HepG2 (cell line): ENCODE data around the gene STOM. TPM values are rescaled to one million over a fixed set of nuclear protein-coding genes. Genes with fewer than 3 reads are reported as not detected.

Experiments
- ATAC-seq: fragments of 200-7000 bp; cut with Tn5 transposase; 3 replicates; pipeline ENCODE4 v1.9.1; 2020; ENCODE audit warnings: mild to moderate bottlenecking, moderate library complexity
- BruUV-seq: library from RNA; stranded (reverse); fragments of 400-500 nt; replicated peaks from 2 replicates; lab custom pipeline; 2021; lab: Mats Ljungman, UMichigan
- CTCF ChIA-PET: fragments of 300-600 bp; formaldehyde crosslinking; extraction: SDS; loops from one replicate; lab custom pipeline; 2021; ENCODE audit warnings: low total read pairs, inconsistent platforms, low intra/inter-chr PET ratio; lab: Yijun Ruan, JAX
- POLR2A ChIA-PET: fragments of 350-600 bp; sonication (Branson Sonifier 250); formaldehyde crosslinking; loops from one replicate; lab custom pipeline; 2020; ENCODE audit warnings: antibody characterized with exemption, inconsistent platforms; lab: Yijun Ruan, JAX
- DNase-seq: peaks from one replicate; pipeline ENCODE4 v3.0.0-alpha.2; 2015; ENCODE audit warnings: low spot score
- FAIRE-seq: peaks from 3 replicates; lab custom pipeline; 2011; peaks lifted over from hg19 to GRCh38; lab: Jason Lieb, UNC
- H2AFZ ChIP-seq: one replicate; pipeline ENCODE4 v1.6.1; 2011; ENCODE audit warnings: low read length, inconsistent platforms
- H3K27ac ChIP-seq: fragments of 300-600 bp; 3 replicates; pipeline ENCODE4 v1.8.0; 2011; ENCODE audit warnings: mixed run types, mild to moderate bottlenecking, mixed read lengths, low read length, inconsistent platforms; ENCODE audit not compliant: insufficient read depth; ENCODE audit errors: extremely low read length
- H3K27me3 ChIP-seq, 2 experiments: fragments of 200-600 bp in 1 of 2; 2 replicates in 1 of 2; 3 replicates in 1 of 2; pipeline versions ENCODE4 v1.6.0 to v1.8.0; 2011; ENCODE audit warnings: low read length in 2 of 2, mild to moderate bottlenecking in 2 of 2, moderate library complexity in 2 of 2, inconsistent platforms in 1 of 2; ENCODE audit not compliant: insufficient read depth in 2 of 2, control insufficient read depth in 1 of 2
- H3K36me3 ChIP-seq, 2 experiments: fragments of 200-600 bp in 1 of 2; replicated peaks in 1 of 2; 2 replicates in 1 of 2; 3 replicates in 1 of 2; pipeline versions ENCODE4 v1.5.1 to v1.8.0; 2011; ENCODE audit warnings: low read length in 2 of 2, inconsistent platforms in 1 of 2; ENCODE audit not compliant: insufficient read depth in 2 of 2, control insufficient read depth in 1 of 2
- H3K4me1 ChIP-seq: 2 replicates; pipeline ENCODE4 v1.5.1; 2012; ENCODE audit warnings: low read length, inconsistent platforms; ENCODE audit not compliant: insufficient read depth
- H3K4me2 ChIP-seq: 2 replicates; pipeline ENCODE4 v1.6.0; 2011; ENCODE audit warnings: low read depth, low read length, inconsistent platforms
- H3K4me3 ChIP-seq, 3 experiments: fragments of 200-600 bp in 1 of 3; sonication (generic), shearing (Covaris generic) in 1 of 3; replicated peaks in 1 of 3; 2 replicates each; pipeline ENCODE4 v1.5.1; 2011 to 2016; ENCODE audit warnings: low read length in 3 of 3, inconsistent platforms in 2 of 3, low read depth in 2 of 3, mild to moderate bottlenecking in 2 of 3, control low read depth in 1 of 3, mixed read lengths in 1 of 3; ENCODE audit not compliant: insufficient read depth in 1 of 3
- H3K79me2 ChIP-seq: one replicate; pipeline ENCODE4 v1.6.1; 2011; ENCODE audit warnings: low read length, inconsistent platforms; ENCODE audit not compliant: insufficient read depth
- H3K9ac ChIP-seq: 2 replicates; pipeline ENCODE4 v1.6.0; 2011; ENCODE audit warnings: mild to moderate bottlenecking, low read depth, low read length, inconsistent platforms; ENCODE audit not compliant: insufficient read depth
- H3K9me3 ChIP-seq: 2 replicates; pipeline ENCODE4 v1.5.1; 2012; ENCODE audit warnings: mild to moderate bottlenecking, low read length
- H4K20me1 ChIP-seq: 2 replicates; pipeline ENCODE4 v1.6.0; 2011; ENCODE audit warnings: inconsistent platforms, mild to moderate bottlenecking, low read length, moderate library complexity; ENCODE audit not compliant: insufficient read depth
- ARID5B ChIP-seq: IDR thresholded peaks from 2 replicates; pipeline ENCODE4 v1.4.0; 2020; ENCODE audit warnings: mild to moderate bottlenecking, missing genetic modification reagents
- CENPBD1 ChIP-seq: sonication (generic); formaldehyde crosslinking; IDR thresholded peaks from 2 replicates; pipeline ENCODE4 v1.8.0; 2022; ENCODE audit warnings: missing genetic modification reagents, low read depth, mild to moderate bottlenecking, borderline replicate concordance
- IKZF4 ChIP-seq: sonication (generic); formaldehyde crosslinking; IDR thresholded peaks from 2 replicates; pipeline ENCODE4 v1.5.1; 2020; ENCODE audit warnings: borderline replicate concordance, mild to moderate bottlenecking, low read depth, missing genetic modification reagents; ENCODE audit errors: not compliant biosample characterization
- PAF1 ChIP-seq: IDR thresholded peaks from 2 replicates; pipeline ENCODE4 v1.6.1; 2016; ENCODE audit warnings: missing genetic modification reagents, missing compliant biosample characterization
- POLR2G ChIP-seq: fragments of 200-400 bp; formaldehyde crosslinking; IDR thresholded peaks from 2 replicates; pipeline ENCODE4 v1.6.1; 2018; ENCODE audit warnings: mild to moderate bottlenecking, low read depth, low read length, moderate library complexity
- SIN3B ChIP-seq: fragments of 150-350 bp; IDR thresholded peaks from 2 replicates; pipeline ENCODE4 v1.6.1; 2014; ENCODE audit warnings: low read length
- TBP ChIP-seq: sonication (generic); formaldehyde crosslinking; IDR thresholded peaks from 2 replicates; pipeline ENCODE4 v1.5.0; 2020; ENCODE audit warnings: missing genetic modification reagents
- TOPORS ChIP-seq: sonication (generic); formaldehyde crosslinking; IDR thresholded peaks from 2 replicates; pipeline ENCODE4 v1.8.0; 2023; ENCODE audit warnings: mild to moderate bottlenecking, missing genetic modification reagents
- ZNF274 ChIP-seq: sonication (generic); formaldehyde crosslinking; IDR thresholded peaks from 2 replicates; pipeline ENCODE4 v1.5.1; 2020; ENCODE audit warnings: mild to moderate bottlenecking, missing genetic modification reagents
- ZNF292 ChIP-seq: sonication (generic); formaldehyde crosslinking; IDR thresholded peaks from 2 replicates; pipeline ENCODE4 v1.8.1; 2022; ENCODE audit warnings: mild to moderate bottlenecking, low read depth, missing genetic modification reagents, borderline replicate concordance
- ZNF335 ChIP-seq: sonication (generic); formaldehyde crosslinking; IDR thresholded peaks from 2 replicates; pipeline ENCODE4 v1.4.0; 2020; ENCODE audit warnings: missing genetic modification reagents
- WGBS: methylation state at CpG from one replicate; pipeline ENCODE4 v1.1.6; 2017; ENCODE audit warnings: low lambda C conversion rate; 5-methylcytosine and 5-hydroxymethylcytosine counted together
- in situ Hi-C: cut with HindIII; loops from 2 replicates; pipeline ENCODE4 v1.10.0; 2017; ENCODE audit warnings: low pct_unique_long_range_greater_than_20kb; ENCODE audit not compliant: extremely low pct_ligation_motif_present
- intact Hi-C: fragments of 100-400 bp; cut with micrococcal nuclease; formaldehyde crosslinking; loops from one replicate; pipeline ENCODE4 v1.10.0; 2022; ENCODE audit not compliant: unreplicated experiment
- polyA plus RNA-seq, 8 experiments: library from polyadenylated mRNA; depleted of rRNA in 3 of 8; stranded (reverse) in 7 of 8; unstranded in 1 of 8; fragments of >200 nt; fragmentation: Illumina TruSeq in 4 of 8; extraction: Trizol in 4 of 8; gene quantifications; 2 replicates each; pipeline versions ENCODE4 v1.2.1 to v1.2.3, GENCODE V29; 2011 to 2016; ENCODE audit warnings: low read depth in 4 of 8, missing spikeins in 1 of 8, mixed read lengths in 1 of 8; ENCODE audit not compliant: insufficient read depth in 1 of 8
- total RNA-seq, 5 experiments: library from RNA; depleted of rRNA; stranded (reverse); fragments of >200 nt; fragmentation: Illumina TruSeq; extraction: Trizol; gene quantifications; 2 replicates each; pipeline ENCODE4 v1.2.3, GENCODE V29; 2016; ENCODE audit warnings: low read depth in 1 of 5
- TF ChIP-seq, protein P1 (sequence below): sonication (generic); formaldehyde crosslinking; IDR thresholded peaks from 2 replicates; pipeline ENCODE4 v1.4.0; 2020; ENCODE audit warnings: mild to moderate bottlenecking, missing genetic modification reagents, borderline replicate concordance

The STOM gene
- total and polyA plus RNA-seq, 2 of the 13 experiments (the other 11 are each of a cell fraction or from before 2014, with no cell fraction given) = 43.6 to 165 TPM

DNA sequence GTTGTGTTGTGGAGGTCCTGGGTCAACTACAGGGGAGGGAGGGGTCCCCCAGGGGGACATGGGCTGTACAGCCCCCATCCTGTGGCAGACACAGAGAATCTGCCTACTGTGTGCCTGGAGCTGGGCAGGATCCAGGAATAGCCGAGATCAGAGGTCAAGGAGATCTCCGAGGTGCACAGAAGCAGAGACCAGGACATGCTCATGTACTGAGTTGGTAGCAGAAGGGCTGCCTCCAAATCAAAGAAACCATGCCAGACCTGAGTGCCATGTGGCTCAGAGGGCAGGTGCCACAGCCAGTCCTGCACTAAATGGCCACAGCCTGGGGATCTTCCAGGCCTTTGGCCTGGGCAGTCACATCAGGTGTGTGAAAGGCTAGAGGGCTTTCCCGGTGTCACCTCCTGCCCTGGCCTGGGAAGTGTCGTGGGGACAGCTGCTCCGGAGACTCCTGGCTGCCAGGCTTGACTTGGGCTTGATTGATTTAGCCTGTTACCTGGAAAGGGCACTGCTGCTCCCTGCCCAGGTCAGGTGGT, 74.3 kb downstream of the STOM start (continued):
- TF ChIP-seq ARID5B (CRISPR knock-in tag) (no peak), ZNF335 (CRISPR knock-in tag) (no peak), TBP (CRISPR knock-in tag) (no peak), ZNF292 (CRISPR knock-in tag) (no peak), ZNF274 (CRISPR knock-in tag) (no peak), POLR2G (peak; percentile 30)

GRCh38 chr9:121294866-121295661, 75.0 kb downstream of the STOM start:
- peak overlapping the region; percentile 9 to 76 (median 30) for H3K4me3 ChIP-seq
- peak; percentile 82 for DNase-seq
- peak overlapping the region; percentile 94 for H3K27ac ChIP-seq
- CTCF ChIA-PET = interaction anchor here (1.8 kb wide), 1 partner anchor 25 kb away, joined by 4 read pairs; no protein-coding TSS in a partner anchor
- intact Hi-C loops = no loop called here
- BruUV-seq = no TSS peak
- H2AFZ ChIP-seq = no peak overlapping the region
- no peaks in the 10 kb centered on the region for H3K27me3 ChIP-seq
- no peaks in the 10 kb centered on the region for H3K9me3 ChIP-seq
- peak overlapping the region; percentile 78 for H3K4me2 ChIP-seq
- POLR2A ChIA-PET = interaction anchor here (0.7 to 14.1 kb wide), 3 partner anchors 9 to 25 kb away, joined by 3 to 398 read pairs (median 6); no protein-coding TSS in a partner anchor
- ATAC-seq = peak; percentile 17
- H3K36me3 ChIP-seq = no peaks in the 10 kb centered on the region
- in situ Hi-C loops = no loop called here
- H3K9ac ChIP-seq = peak overlapping the region; percentile 84
- no peaks in the 10 kb centered on the region for H4K20me1 ChIP-seq
- peak; percentile 79 for FAIRE-seq
- peaks cover 81% of the 10 kb centered on the region for H3K4me1 ChIP-seq
- 52% methylated on average over 13 of the region's 13 CpGs for WGBS
- H3K79me2 ChIP-seq = peaks cover 9% of the 10 kb centered on the region
- TF ChIP-seq IKZF4 (CRISPR knock-in tag) (no peak), SIN3B (no peak), CENPBD1 (CRISPR knock-in tag) (no peak), PAF1 (no peak), TOPORS (CRISPR knock-in tag) (no peak)
- TF ChIP-seq, protein P1, sequence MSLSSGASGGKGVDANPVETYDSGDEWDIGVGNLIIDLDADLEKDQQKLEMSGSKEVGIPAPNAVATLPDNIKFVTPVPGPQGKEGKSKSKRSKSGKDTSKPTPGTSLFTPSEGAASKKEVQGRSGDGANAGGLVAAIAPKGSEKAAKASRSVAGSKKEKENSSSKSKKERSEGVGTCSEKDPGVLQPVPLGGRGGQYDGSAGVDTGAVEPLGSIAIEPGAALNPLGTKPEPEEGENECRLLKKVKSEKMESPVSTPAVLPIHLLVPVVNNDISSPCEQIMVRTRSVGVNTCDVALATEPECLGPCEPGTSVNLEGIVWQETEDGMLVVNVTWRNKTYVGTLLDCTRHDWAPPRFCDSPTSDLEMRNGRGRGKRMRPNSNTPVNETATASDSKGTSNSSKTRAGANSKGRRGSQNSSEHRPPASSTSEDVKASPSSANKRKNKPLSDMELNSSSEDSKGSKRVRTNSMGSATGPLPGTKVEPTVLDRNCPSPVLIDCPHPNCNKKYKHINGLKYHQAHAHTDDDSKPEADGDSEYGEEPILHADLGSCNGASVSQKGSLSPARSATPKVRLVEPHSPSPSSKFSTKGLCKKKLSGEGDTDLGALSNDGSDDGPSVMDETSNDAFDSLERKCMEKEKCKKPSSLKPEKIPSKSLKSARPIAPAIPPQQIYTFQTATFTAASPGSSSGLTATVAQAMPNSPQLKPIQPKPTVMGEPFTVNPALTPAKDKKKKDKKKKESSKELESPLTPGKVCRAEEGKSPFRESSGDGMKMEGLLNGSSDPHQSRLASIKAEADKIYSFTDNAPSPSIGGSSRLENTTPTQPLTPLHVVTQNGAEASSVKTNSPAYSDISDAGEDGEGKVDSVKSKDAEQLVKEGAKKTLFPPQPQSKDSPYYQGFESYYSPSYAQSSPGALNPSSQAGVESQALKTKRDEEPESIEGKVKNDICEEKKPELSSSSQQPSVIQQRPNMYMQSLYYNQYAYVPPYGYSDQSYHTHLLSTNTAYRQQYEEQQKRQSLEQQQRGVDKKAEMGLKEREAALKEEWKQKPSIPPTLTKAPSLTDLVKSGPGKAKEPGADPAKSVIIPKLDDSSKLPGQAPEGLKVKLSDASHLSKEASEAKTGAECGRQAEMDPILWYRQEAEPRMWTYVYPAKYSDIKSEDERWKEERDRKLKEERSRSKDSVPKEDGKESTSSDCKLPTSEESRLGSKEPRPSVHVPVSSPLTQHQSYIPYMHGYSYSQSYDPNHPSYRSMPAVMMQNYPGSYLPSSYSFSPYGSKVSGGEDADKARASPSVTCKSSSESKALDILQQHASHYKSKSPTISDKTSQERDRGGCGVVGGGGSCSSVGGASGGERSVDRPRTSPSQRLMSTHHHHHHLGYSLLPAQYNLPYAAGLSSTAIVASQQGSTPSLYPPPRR (CRISPR knock-in tag) = peak; percentile 43; the same call in 1 of the 2 replicates
